K562 (cell line): ENCODE data around the gene RAB3GAP2. TPM values are rescaled to one million over a fixed set of nuclear protein-coding genes. Genes with fewer than 3 reads are reported as not detected.

Experiments used
- ATAC-seq: fragments of 200-7000 bp; cut with Tn5 transposase; 3 replicates; pipeline ENCODE4 v1.9.1; 2020; ENCODE audit warnings: moderate library complexity
- BruUV-seq: library from RNA; stranded (reverse); fragments of 400-500 nt; replicated peaks from 2 replicates; lab custom pipeline; 2021; lab: Mats Ljungman, UMichigan
- CTCF ChIA-PET: fragments of 300-600 bp; formaldehyde crosslinking; extraction: SDS; loops from one replicate; lab custom pipeline; 2021; ENCODE audit warnings: low intra/inter-chr PET ratio; lab: Yijun Ruan, JAX
- POLR2A ChIA-PET: fragments of 300-600, 350-650 bp; sonication (Branson Sonifier 250); formaldehyde crosslinking; extraction: SDS; loops from one replicate; lab custom pipeline; 2021; ENCODE audit warnings: antibody characterized with exemption, inconsistent platforms; lab: Yijun Ruan, JAX
- DNase-seq, 4 experiments: peaks; one replicate each; pipeline versions ENCODE4 v3.0.0 to v3.0.0-alpha.2; 2011 to 2018; ENCODE audit warnings: low spot score in 3 of 4, mixed read lengths in 3 of 4; ENCODE audit errors: extremely low read depth in 1 of 4
- FAIRE-seq: peaks from 2 replicates; lab custom pipeline; 2011; peaks lifted over from hg19 to GRCh38; lab: Jason Lieb, UNC
- H2AFZ ChIP-seq: 2 replicates; pipeline ENCODE4 v1.6.0; 2011; ENCODE audit warnings: low read depth, low read length, control low read depth, inconsistent platforms
- H3K27ac ChIP-seq: fragments of 200-600 bp; 3 replicates; pipeline ENCODE4 v1.8.0; 2011; ENCODE audit warnings: low read depth, mild to moderate bottlenecking, control low read depth, inconsistent platforms, low read length, moderate library complexity, mixed read lengths; ENCODE audit errors: extremely low read depth
- H3K27me3 ChIP-seq, 2 experiments: fragments of 300-600 bp in 1 of 2; 2 replicates in 1 of 2; 3 replicates in 1 of 2; pipeline versions ENCODE4 v1.6.0 to v1.8.0; 2011; ENCODE audit warnings: inconsistent platforms in 2 of 2, low read length in 2 of 2, mild to moderate bottlenecking in 1 of 2, mixed read lengths in 1 of 2, moderate library complexity in 1 of 2; ENCODE audit not compliant: control insufficient read depth in 2 of 2, insufficient read depth in 2 of 2
- H3K36me3 ChIP-seq: fragments of 300-600 bp; 3 replicates; pipeline ENCODE4 v1.8.0; 2011; ENCODE audit warnings: mild to moderate bottlenecking, low read length, inconsistent platforms; ENCODE audit not compliant: control insufficient read depth, insufficient read depth
- H3K4me1 ChIP-seq, 2 experiments: fragments of 200-600 bp in 1 of 2; replicated peaks in 1 of 2; 2 replicates in 1 of 2; 3 replicates in 1 of 2; pipeline versions ENCODE4 v1.5.1 to v1.8.0; 2011; ENCODE audit warnings: inconsistent platforms in 2 of 2, low read length in 2 of 2, mild to moderate bottlenecking in 1 of 2, mixed read lengths in 1 of 2, moderate library complexity in 1 of 2; ENCODE audit not compliant: control insufficient read depth in 2 of 2, insufficient read depth in 2 of 2
- H3K4me2 ChIP-seq: 2 replicates; pipeline ENCODE4 v1.6.1; 2011; ENCODE audit warnings: low read length, control low read depth, inconsistent platforms, mixed read lengths; ENCODE audit not compliant: insufficient read depth
- H3K4me3 ChIP-seq: fragments of 200-600 bp; sonication (generic), shearing (Covaris generic); 2 replicates; pipeline ENCODE4 v1.5.1; 2016; ENCODE audit warnings: control low read depth, inconsistent platforms
- H3K79me2 ChIP-seq: fragments of 200-600 bp; 3 replicates; pipeline ENCODE4 v1.8.0; 2011; ENCODE audit warnings: low read length, inconsistent platforms; ENCODE audit not compliant: control insufficient read depth, insufficient read depth
- H3K9ac ChIP-seq, 2 experiments: 2 replicates each; pipeline versions ENCODE4 v1.6.0 to v1.6.1; 2011; ENCODE audit warnings: low read depth in 2 of 2, low read length in 2 of 2, control low read depth in 1 of 2, inconsistent platforms in 1 of 2, mild to moderate bottlenecking in 1 of 2, mixed read lengths in 1 of 2; ENCODE audit not compliant: insufficient read depth in 1 of 2
- H3K9me1 ChIP-seq: one replicate; pipeline ENCODE4 v1.6.0; 2011; ENCODE audit warnings: inconsistent platforms, mild to moderate bottlenecking, low read length, moderate library complexity; ENCODE audit not compliant: control insufficient read depth, insufficient read depth
- H3K9me3 ChIP-seq: replicated peaks from 2 replicates; pipeline ENCODE4 v1.5.1; 2011; ENCODE audit warnings: low read depth, low read length, inconsistent platforms; ENCODE audit not compliant: control insufficient read depth, insufficient read depth
- H4K20me1 ChIP-seq: replicated peaks from 2 replicates; pipeline ENCODE4 v1.6.1; 2011; ENCODE audit warnings: low read length, inconsistent platforms, mixed read lengths; ENCODE audit not compliant: control insufficient read depth, insufficient read depth
- C11orf30 ChIP-seq: fragments of 450-650 bp; IDR thresholded peaks from 2 replicates; pipeline ENCODE4 v1.6.1; 2016; ENCODE audit warnings: low read depth, mild to moderate bottlenecking
- CTBP1 ChIP-seq: fragments of 450-650 bp; IDR thresholded peaks from 2 replicates; pipeline ENCODE4 v1.6.1; 2016; ENCODE audit warnings: borderline replicate concordance
- DDX20 ChIP-seq: fragments of 450-650 bp; IDR thresholded peaks from 2 replicates; pipeline ENCODE4 v1.6.1; 2016; ENCODE audit warnings: missing genetic modification characterization, low read depth, mild to moderate bottlenecking, missing compliant biosample characterization, moderate library complexity
- MAFF ChIP-seq: IDR thresholded peaks from 2 replicates; pipeline ENCODE4 v1.6.1; 2012; ENCODE audit warnings: low read length, improper control_type of control experiment
- MAFG ChIP-seq: fragments of 450-650 bp; conservative IDR thresholded peaks from 2 replicates; pipeline ENCODE4 v1.6.1; 2016; ENCODE audit warnings: missing genetic modification characterization, missing compliant biosample characterization
- NR2C1 ChIP-seq, 2 experiments: fragments of 450-650 bp; IDR thresholded peaks; 2 replicates each; pipeline ENCODE4 v1.6.1; 2017; ENCODE audit warnings: mild to moderate bottlenecking in 2 of 2, antibody characterized with exemption in 1 of 2, inconsistent platforms in 1 of 2, missing compliant biosample characterization in 1 of 2, missing genetic modification characterization in 1 of 2
- NR2C2 ChIP-seq, 2 experiments: fragments of 200-800 bp in 1 of 2; sonication (Bioruptor generic) in 1 of 2; sonication (generic) in 1 of 2; formaldehyde crosslinking in 1 of 2; IDR thresholded peaks; 2 replicates each; pipeline versions ENCODE4 v1.6.1 to v1.8.0; 2016 to 2022; ENCODE audit warnings: mild to moderate bottlenecking in 1 of 2, missing compliant biosample characterization in 1 of 2, missing genetic modification characterization in 1 of 2, missing genetic modification reagents in 1 of 2
- RERE ChIP-seq: sonication (generic); formaldehyde crosslinking; IDR thresholded peaks from 2 replicates; pipeline ENCODE4 v1.8.0; 2023; ENCODE audit warnings: missing genetic modification reagents, mild to moderate bottlenecking, borderline replicate concordance
- ZNF316 ChIP-seq: fragments of 450-650 bp; IDR thresholded peaks from 2 replicates; pipeline ENCODE4 v1.6.1; 2016
- ZNF347 ChIP-seq: fragments of 450-650 bp; formaldehyde crosslinking; IDR thresholded peaks from 2 replicates; pipeline ENCODE4 v1.4.0; 2020; ENCODE audit warnings: low read depth, mild to moderate bottlenecking, moderate library complexity
- WGBS: fragments of 100-300 bp; shearing (Covaris generic); methylation state at CpG from one replicate; pipeline ENCODE4 v1.1.6; 2016; ENCODE audit warnings: low coverage, mixed read lengths; ENCODE audit not compliant: insufficient coverage; ENCODE audit errors: missing lambda C conversion rate; 5-methylcytosine and 5-hydroxymethylcytosine counted together
- in situ Hi-C: fragments of 300-500 bp; cut with MboI; formaldehyde crosslinking; loops from 4 replicates; pipeline ENCODE4 v1.15.0; 2018; ENCODE audit warnings: inconsistent platforms, mixed read lengths
- intact Hi-C: fragments of 100-400 bp; cut with micrococcal nuclease; formaldehyde crosslinking; loops from 2 replicates; pipeline ENCODE4 v1.14.2; 2022
- polyA plus RNA-seq, 8 experiments: library from polyadenylated mRNA; depleted of rRNA in 4 of 8; stranded (reverse) in 5 of 8; unstranded in 3 of 8; fragments of >200 nt; fragmentation: Nextera tagmentation in 2 of 8; fragmentation: Illumina TruSeq in 1 of 8; extraction: Ambion mirVana in 2 of 8; extraction: Trizol in 1 of 8; gene quantifications; 2 replicates each; pipeline versions ENCODE4 v1.2.1 to v1.2.3, GENCODE V29; 2011 to 2014; ENCODE audit warnings: inconsistent platforms in 1 of 8, missing spikeins in 1 of 8
- total RNA-seq, 7 experiments: library from RNA; depleted of rRNA in 6 of 7; stranded (reverse); fragments of >200 nt in 6 of 7; fragmentation: Illumina TruSeq in 2 of 7; extraction: Trizol in 2 of 7; gene quantifications; 2 replicates each; pipeline versions ENCODE4 v1.2.1 to v1.2.3, GENCODE V29; 2011 to 2021; ENCODE audit warnings: low replicate concordance in 1 of 7

RAB3GAP2 gene
- total and polyA plus RNA-seq, 9 of the 15 experiments (the other 6 are each of a cell fraction or from before 2014, with no cell fraction given) = 14.1 to 69.1 (median 32.2) TPM

- DNase-seq = no peak
- no peak overlapping the region for H3K4me2 ChIP-seq
- 98% methylated on average over 4 of the region's 4 CpGs for WGBS
- H3K9me1 ChIP-seq = no peaks in the 10 kb centered on the region
- ATAC-seq = no peak
- no TSS peak for BruUV-seq
- no peaks in the 10 kb centered on the region for H4K20me1 ChIP-seq
- no peak overlapping the region for H3K27ac ChIP-seq
- H3K9me3 ChIP-seq = no peaks in the 10 kb centered on the region
- in situ Hi-C loops (no loop called here), intact Hi-C loops (no loop called here)
- POLR2A ChIA-PET = interaction anchor here (1.9 kb wide), 1 partner anchor 13 kb away, joined by 5 read pairs; no protein-coding TSS in a partner anchor
- no peaks in the 10 kb centered on the region for H3K4me1 ChIP-seq
- H3K9ac ChIP-seq = no peak overlapping the region
- CTCF ChIA-PET = no interaction called here
- TF ChIP-seq MAFG (peak; percentile 29; the same call in 1 of the 2 replicates), ZNF316 (peak; percentile 62), MAFF (peak; percentile 48; the same call in 1 of the 2 replicates), DDX20 (tag) (no peak), C11orf30 (peak; percentile 18; the same call in 1 of the 2 replicates), CTBP1 (no peak)
- TF ChIP-seq, all 486 proteins: peak for 4
- peaks cover 74% of the 10 kb centered on the region for H3K36me3 ChIP-seq
- no peaks in the 10 kb centered on the region for H3K27me3 ChIP-seq
- H2AFZ ChIP-seq = no peak overlapping the region
- no peaks in the 10 kb centered on the region for H3K79me2 ChIP-seq
- FAIRE-seq = no peak
- no peak overlapping the region for H3K4me3 ChIP-seq
Observed at GRCh38 chr1:220156620-220157146, 115.6 kb downstream of the RAB3GAP2 start.

- Histone ChIP-seq H3K4me2 (no peak overlapping the region), H4K20me1 (no peaks in the 10 kb centered on the region), H3K4me1 (no peaks in the 10 kb centered on the region), H3K27ac (no peak overlapping the region), H3K79me2 (no peaks in the 10 kb centered on the region), H3K9me3 (no peaks in the 10 kb centered on the region), H3K27me3 (no peaks in the 10 kb centered on the region), H3K4me3 (no peak overlapping the region), H3K9ac (no peak overlapping the region), H3K36me3 (peaks cover 85% of the 10 kb centered on the region), H3K9me1 (no peaks in the 10 kb centered on the region), H2AFZ (no peak overlapping the region)
- no peak for FAIRE-seq
- BruUV-seq = no TSS peak
- peak in 2 of 4 experiments; percentile 27 to 52 for DNase-seq
- ATAC-seq = peak; percentile 70
- 0 out of 2 replicates have a peak, but pooled peaks have one; percentile 38 for TF ChIP-seq NR2C1 (IDR thresholded peaks at IDR 0.05)
- TF ChIP-seq NR2C1 (tag; IDR thresholded peaks at IDR 0.05) = no peak
- TF ChIP-seq ZNF347 (CRISPR knock-in tag) = no peak
- TF ChIP-seq NR2C2 (CRISPR knock-in tag; IDR thresholded peaks at IDR 0.05) = no peak
- peak; percentile 26; the same call in 1 of the 2 replicates for TF ChIP-seq NR2C2 (tag; IDR thresholded peaks at IDR 0.05)
- no peak for TF ChIP-seq RERE (CRISPR knock-in tag)
- ChIA-PET POLR2A (interaction anchor here (2.4 kb wide), 1 partner anchor 7 kb away, joined by 6 read pairs; no protein-coding TSS in a partner anchor), CTCF (no interaction called here)
- intact Hi-C loops = loop anchor here (2.0 kb wide), 1 partner anchor 316 kb away; no protein-coding TSS in a partner anchor
- in situ Hi-C loops = no loop called here
Observed at GRCh38 chr1:220153147-220153546, 119.1 kb downstream of the RAB3GAP2 start.
